Stimulated activated memory B cell treated with anti-CD40 and anti-IgM and Interleukin-4, amounts not matched to agents 10 μg/mL and 1 μg/mL and 100 μg/mL, for 72 hours (primary cell): ENCODE results near the gene FGGY.
A peak's percentile ranks its signal among the peaks of the same experiment; 100 is the strongest.

Source experiments
- ATAC-seq: fragments of 150-1000 bp; cut with Tn5 transposase; 2 replicates; pipeline ENCODE4 v1.10.0; 2021
- H3K27ac Mint-ChIP-seq: one replicate; pipeline ENCODE4 v1.8.0; 2022; ENCODE audit warnings: mild to moderate bottlenecking, mixed read lengths
- H3K27me3 Mint-ChIP-seq: one replicate; pipeline ENCODE4 v1.8.0; 2022; ENCODE audit warnings: mixed read lengths
- H3K36me3 Mint-ChIP-seq: one replicate; pipeline ENCODE4 v1.8.0; 2022; ENCODE audit warnings: mixed read lengths
- H3K4me1 Mint-ChIP-seq: one replicate; pipeline ENCODE4 v1.8.0; 2022; ENCODE audit warnings: mixed read lengths
- H3K4me3 Mint-ChIP-seq: one replicate; pipeline ENCODE4 v1.8.0; 2022; ENCODE audit warnings: mild to moderate bottlenecking, moderate library complexity, mixed read lengths
- H3K9me3 Mint-ChIP-seq: one replicate; pipeline ENCODE4 v1.8.0; 2022; ENCODE audit warnings: mixed read lengths

The FGGY gene

DNA sequence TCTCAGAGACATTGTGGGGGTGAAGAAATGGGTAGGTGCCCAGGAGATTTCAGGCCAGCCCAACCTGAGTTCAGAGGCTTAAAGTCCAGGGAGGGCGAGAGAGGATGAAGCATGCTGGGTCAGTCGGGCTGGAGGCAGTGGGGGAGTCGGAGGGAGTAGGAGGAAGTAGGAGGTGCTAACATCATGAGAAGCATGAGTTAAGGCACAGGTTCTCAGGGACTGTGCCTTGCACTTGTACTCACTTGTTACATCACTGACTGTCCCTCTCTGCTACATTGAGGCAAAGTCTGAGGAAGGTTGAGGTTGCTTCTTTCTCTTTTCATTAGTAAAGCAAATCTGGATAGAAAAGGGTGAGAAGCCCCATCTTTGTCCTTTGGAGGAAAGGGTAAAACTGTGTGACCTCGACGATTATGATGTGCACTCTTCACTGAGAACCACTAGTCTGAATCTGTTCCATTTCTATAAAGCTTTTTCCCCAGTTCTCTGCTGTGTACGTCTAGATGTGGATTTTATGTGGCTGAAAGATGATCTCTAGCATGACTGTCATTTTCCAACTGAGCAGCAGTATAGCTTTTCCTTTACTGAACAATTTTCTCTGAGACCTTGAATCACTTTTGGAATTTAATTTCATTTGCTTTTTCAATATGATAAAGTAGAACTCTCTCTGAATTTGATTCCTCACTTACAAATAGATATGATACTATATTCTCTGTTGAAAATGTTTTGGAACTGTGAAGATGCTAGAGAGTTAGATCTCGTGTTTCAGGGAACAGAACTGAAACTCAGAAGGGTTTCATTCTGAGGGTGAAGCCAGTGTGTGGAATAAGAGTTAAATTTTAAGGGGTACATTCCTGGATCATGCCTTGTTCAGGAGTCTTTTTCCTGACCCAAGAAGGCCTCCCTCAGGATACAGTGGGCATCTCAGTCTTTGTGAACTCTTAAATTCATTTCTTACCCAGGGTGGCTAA is 94.6 kb downstream of the FGGY start:
- Mint-ChIP-seq H3K27me3 (no peaks in the 10 kb centered on the region), H3K27ac (peak overlapping the region; percentile 75), H3K9me3 (no peaks in the 10 kb centered on the region), H3K4me3 (no peak overlapping the region), H3K4me1 (peaks cover 23% of the 10 kb centered on the region), H3K36me3 (peaks cover 20% of the 10 kb centered on the region)
- peak; percentile 68 for ATAC-seq

DNA sequence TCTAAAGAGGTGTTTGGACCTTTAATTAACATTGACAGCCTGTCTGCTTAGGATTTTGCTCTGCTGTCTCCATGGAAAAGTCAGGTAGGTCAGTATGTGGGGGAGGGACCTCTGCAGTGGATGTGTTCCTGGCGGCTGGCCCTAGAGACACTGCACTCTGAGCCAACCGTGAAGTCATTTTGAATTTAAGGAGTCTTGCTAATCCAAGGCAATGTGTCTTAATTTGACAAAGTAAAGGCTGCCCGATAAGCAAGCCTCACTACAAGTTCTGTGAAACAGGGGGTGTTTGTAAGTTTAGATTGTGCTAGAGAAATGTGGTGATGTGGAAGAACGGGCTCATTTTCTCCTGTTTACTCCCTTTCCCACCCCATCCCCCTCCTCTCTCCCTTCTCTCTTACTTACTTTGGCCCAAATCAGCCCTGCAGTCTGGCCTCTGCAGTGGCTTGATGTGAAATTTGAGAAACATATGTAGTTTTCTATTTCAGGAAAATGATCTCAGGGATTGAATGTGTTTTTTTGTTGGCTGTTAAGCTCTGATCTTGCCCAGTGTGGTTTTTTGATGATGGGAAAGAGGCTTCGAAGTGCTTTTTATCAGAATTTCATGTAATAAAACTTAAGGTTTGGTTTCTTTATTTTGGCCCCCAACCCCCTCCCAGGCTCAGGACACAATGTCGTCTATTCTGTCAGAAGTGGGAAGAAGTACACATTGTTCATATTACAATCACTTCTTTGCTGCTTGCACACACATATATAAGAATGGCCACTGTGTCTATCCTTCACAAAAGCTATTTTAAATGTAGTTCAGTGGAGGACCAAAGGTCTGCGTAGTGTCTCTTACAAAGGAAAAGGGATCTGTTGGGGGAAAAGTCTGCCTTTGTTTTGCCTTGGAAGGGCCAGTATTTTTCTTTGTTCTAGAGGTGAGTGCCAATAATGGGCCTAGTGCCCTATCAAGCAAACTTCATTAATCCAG is 96.6 kb downstream of the FGGY start:
- Mint-ChIP-seq H3K9me3 (no peaks in the 10 kb centered on the region), H3K4me1 (peaks cover 25% of the 10 kb centered on the region), H3K36me3 (peaks cover 9% of the 10 kb centered on the region), H3K4me3 (no peak overlapping the region), H3K27me3 (no peaks in the 10 kb centered on the region), H3K27ac (peak overlapping the region; percentile 75)
- ATAC-seq = no peak

DNA sequence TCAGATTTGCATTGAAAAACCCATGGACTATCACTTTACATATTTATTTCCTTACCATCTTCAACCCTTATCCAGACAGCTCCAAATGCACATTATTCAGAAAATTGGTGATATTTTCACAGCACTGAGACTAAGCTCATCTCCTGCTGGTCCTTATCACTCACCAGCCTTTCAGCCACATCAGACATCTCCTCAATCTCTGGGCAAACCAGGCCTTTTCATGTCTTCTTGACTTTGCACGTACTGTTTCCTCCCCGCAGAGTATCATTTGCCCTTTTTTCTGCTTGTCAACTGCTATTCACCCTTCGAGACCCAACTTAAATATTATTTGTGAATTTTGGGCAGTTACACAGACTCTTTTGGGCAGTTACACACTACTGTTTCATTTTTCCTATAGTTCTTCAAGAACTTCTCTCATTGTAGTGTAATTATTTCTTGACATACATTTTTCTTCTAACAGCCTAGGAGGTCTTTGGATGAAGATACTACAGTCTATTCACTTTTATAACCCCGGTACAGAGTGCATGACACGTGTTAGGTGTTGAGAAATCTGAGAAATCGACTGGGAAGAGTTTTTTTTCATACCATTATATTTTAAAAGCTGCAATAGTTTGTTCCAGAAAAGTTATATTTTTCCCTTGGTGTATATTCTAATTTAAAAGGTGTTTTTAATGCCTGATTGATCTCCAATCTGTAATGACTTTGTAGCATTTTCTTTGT is 98.0 kb downstream of the FGGY start:
- H3K27ac Mint-ChIP-seq = no peak overlapping the region
- H3K4me1 Mint-ChIP-seq = peaks cover 25% of the 10 kb centered on the region
- ATAC-seq = no peak
- H3K9me3 Mint-ChIP-seq = no peaks in the 10 kb centered on the region
- peaks cover 9% of the 10 kb centered on the region for H3K36me3 Mint-ChIP-seq
- no peak overlapping the region for H3K4me3 Mint-ChIP-seq
- no peaks in the 10 kb centered on the region for H3K27me3 Mint-ChIP-seq

DNA sequence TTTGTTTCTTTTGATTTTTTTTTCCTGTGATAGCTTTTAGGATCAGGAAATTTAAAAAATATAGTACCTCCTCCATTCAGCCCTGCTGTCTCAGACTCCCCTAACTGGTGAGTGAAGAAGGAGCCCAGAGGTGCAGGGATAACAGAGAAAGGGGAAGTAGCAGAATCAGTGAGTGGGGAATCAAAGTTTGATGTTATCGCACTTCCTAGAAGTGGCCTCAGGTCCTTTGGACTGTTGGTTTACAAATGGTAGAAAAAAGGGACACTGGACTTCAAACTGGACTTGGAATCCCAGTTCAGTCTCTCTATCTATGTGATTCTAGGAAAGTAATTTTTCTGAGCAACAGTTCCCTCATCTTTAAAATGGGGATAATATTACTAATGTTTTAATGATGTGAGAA is 99.5 kb downstream of the FGGY start:
- Mint-ChIP-seq H3K4me3 (no peak overlapping the region), H3K36me3 (peaks cover 5% of the 10 kb centered on the region), H3K9me3 (no peaks in the 10 kb centered on the region), H3K27ac (no peak overlapping the region), H3K27me3 (no peaks in the 10 kb centered on the region), H3K4me1 (peaks cover 12% of the 10 kb centered on the region)
- ATAC-seq = no peak

DNA sequence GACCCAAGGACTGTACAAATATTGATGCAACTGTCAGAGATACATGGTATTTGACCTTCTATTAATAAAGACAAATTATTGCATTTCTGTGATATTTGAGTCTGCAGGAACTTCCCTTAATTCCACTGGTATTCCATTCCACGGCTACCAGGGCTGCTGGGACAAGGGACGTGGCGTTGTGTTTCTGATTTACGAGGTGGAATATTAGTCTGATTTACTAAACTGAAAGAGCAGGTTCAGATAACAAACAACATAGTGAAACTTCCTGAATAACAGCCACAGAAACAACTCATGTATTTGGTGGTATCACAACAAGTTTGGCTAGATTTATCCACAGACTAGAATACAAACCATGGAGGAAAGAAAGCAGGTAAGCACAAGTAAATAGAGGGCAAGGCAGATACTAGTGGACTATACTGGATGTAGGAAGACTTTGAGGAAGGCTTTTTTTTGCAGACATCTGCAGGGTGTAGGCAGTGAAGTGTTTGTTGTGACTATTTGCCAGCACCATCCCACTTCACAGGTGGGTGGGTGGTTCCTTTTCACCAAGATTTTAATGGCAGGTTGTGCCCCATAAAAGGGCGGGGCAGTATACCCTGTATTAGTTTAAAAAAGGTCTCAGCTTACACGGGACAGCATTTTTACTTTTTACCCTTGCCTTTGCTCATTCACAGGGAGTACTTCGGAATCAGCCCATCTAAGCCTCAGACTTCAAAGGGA is 100.4 kb downstream of the FGGY start:
- ATAC-seq = no peak
- H3K4me1 Mint-ChIP-seq = peaks cover 4% of the 10 kb centered on the region
- peaks cover 5% of the 10 kb centered on the region for H3K36me3 Mint-ChIP-seq
- H3K27me3 Mint-ChIP-seq = no peaks in the 10 kb centered on the region
- H3K27ac Mint-ChIP-seq = no peak overlapping the region
- H3K4me3 Mint-ChIP-seq = no peak overlapping the region
- H3K9me3 Mint-ChIP-seq = no peaks in the 10 kb centered on the region

DNA sequence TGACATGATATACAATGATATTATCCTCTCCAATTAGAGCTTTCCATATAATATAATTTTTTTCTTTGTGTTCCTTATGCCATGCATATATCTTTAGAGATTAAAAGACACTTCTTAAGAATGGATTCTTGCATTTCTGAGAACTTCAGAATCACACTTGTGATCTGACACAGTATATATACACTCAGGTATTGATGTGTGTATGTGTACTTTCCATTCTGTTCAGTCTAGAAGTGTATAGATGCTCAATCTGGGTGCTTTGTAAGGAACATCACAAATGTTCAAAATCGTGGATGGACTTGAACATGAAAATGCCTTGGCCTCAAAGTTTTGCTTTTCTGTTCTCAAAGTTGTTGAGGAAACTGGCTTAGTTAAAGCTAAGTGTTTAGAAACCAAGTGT is 102.7 kb downstream of the FGGY start:
- Mint-ChIP-seq H3K36me3 (no peaks in the 10 kb centered on the region), H3K4me1 (peaks cover 9% of the 10 kb centered on the region), H3K27ac (no peak overlapping the region), H3K27me3 (no peaks in the 10 kb centered on the region), H3K4me3 (no peak overlapping the region), H3K9me3 (no peaks in the 10 kb centered on the region)
- ATAC-seq = no peak

DNA sequence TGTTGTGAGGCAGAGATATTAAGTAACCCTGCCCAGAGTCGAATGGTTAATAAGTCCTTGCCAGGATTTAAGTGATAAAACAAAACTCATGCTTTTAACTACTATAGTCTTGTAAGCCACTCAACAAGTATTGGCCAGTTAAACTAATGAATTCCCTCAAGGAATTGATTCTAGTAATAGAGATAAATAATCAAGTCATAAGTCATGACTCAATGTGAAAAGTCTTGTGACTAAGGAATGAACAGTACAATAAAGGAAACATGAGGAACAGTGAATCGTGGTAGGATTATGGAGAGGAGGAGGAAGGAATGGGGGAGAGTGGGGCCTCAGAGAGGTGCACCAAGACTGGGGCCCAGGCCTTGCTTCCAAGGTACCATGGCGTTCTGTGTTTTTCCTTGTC is 104.7 kb downstream of the FGGY start:
- no peaks in the 10 kb centered on the region for H3K9me3 Mint-ChIP-seq
- H3K36me3 Mint-ChIP-seq = no peaks in the 10 kb centered on the region
- no peak for ATAC-seq
- no peak overlapping the region for H3K27ac Mint-ChIP-seq
- no peak overlapping the region for H3K4me3 Mint-ChIP-seq
- no peaks in the 10 kb centered on the region for H3K27me3 Mint-ChIP-seq
- H3K4me1 Mint-ChIP-seq = peaks cover 5% of the 10 kb centered on the region

DNA sequence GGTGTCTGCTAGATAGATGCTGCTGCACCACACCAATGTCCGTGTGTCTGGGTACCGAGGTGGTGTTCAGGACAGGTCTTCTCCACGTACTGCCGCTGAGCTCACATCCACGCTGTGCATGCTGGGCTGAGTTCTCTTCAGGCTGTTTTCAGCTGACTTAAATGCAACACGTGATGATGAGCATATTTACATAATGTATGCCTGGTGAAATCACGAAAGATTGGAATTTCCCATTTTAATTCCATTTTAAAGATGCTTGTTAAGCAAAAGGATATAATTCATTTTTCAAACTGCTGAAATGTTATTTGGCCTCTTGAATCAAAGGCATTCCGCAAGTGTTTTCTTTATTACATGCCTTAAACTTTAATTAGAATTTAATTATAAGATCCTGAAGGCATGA is 107.9 kb downstream of the FGGY start:
- Mint-ChIP-seq H3K4me3 (no peak overlapping the region), H3K27me3 (no peaks in the 10 kb centered on the region), H3K9me3 (no peaks in the 10 kb centered on the region), H3K27ac (no peak overlapping the region), H3K36me3 (no peaks in the 10 kb centered on the region), H3K4me1 (peaks cover 8% of the 10 kb centered on the region)
- no peak for ATAC-seq

DNA sequence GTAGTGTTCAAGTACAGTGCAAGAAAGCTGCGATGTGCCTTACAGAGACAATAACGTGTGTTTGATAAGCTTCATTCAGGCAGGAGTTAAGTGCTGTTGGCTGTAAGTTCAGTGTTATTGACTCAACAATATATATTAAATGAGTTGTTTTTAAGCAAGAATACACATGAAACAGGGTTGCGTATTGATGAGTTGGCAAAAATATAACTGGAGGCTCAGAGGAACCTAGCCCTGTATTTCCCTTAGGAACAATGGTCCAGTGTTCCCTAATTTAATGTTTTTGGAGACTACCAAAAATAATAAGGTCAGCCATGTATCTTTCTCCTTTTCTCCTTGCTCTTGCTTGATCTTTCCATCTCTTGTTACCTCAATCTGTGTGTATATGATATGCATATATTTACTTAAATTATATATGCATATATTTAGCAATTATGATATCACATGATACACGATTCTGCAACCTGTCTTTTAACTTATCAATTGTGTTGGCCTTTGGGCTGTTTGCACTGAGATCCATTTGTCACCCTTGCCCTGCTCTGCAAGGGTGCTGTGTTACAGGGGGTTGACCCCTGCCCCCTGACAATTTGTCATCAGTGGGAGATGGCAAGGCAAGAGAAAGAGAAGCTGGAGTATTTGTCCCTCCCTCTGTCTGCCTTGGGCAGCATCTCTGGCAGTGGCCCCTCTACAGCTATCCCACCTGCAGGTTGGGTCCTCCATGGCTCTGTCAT is 109.7 kb downstream of the FGGY start:
- Mint-ChIP-seq H3K36me3 (no peaks in the 10 kb centered on the region), H3K9me3 (no peaks in the 10 kb centered on the region), H3K27me3 (no peaks in the 10 kb centered on the region), H3K4me1 (peaks cover 8% of the 10 kb centered on the region), H3K27ac (no peak overlapping the region), H3K4me3 (no peak overlapping the region)
- no peak for ATAC-seq

DNA sequence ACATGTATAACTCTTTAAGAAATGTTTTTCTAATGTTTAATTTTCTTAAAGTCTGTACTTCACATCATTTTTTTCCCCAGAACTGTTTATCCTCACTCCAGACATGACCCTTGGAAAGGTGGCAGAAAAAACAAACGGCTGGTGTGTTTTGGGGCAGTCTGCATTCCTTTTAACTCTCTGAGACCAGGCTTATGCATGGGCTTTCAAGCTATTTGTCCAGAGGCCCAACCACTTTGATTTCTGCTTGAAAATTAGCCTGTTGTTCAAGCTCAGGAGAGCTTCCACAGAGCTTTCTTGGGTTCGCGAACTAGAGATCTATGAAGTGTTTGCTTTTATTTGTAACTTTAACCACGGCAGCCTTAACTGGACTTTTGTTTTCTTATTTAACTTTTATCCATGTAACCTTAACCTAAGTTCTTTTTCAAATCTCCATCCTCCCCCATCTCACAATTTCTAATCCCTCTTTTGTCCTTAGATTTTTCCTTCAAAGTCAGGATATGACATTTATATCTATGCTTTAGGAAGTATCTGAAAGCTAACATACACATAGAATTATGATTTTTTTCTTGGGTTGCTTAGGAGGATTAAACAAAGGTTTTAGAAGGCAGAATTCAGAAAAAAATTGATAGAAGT is 111.8 kb downstream of the FGGY start:
- ATAC-seq = no peak
- Mint-ChIP-seq H3K9me3 (no peaks in the 10 kb centered on the region), H3K4me1 (peaks cover 4% of the 10 kb centered on the region), H3K36me3 (no peaks in the 10 kb centered on the region), H3K27ac (no peak overlapping the region), H3K4me3 (no peak overlapping the region), H3K27me3 (no peaks in the 10 kb centered on the region)

DNA sequence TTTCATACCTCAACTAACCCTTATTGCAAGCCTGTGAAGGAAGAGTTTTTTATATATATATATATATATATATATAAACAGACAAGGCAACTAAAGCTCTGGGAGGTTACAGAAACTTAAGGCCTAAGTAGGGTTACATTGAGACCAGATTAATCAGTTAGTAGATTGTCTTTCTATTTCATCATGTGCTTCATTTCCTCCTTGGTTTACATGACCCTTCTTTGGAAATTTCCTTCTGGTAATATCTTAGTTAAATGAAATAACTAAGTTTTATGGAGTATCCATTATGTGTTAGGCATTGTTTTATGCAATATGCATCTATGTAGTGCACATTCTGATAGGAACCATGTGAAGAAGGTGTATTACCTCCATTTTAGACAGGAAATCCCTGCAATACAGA is 112.7 kb downstream of the FGGY start:
- Mint-ChIP-seq H3K9me3 (no peaks in the 10 kb centered on the region), H3K4me1 (peaks cover 4% of the 10 kb centered on the region), H3K36me3 (no peaks in the 10 kb centered on the region), H3K27ac (no peak overlapping the region), H3K27me3 (no peaks in the 10 kb centered on the region), H3K4me3 (no peak overlapping the region)
- no peak for ATAC-seq

DNA sequence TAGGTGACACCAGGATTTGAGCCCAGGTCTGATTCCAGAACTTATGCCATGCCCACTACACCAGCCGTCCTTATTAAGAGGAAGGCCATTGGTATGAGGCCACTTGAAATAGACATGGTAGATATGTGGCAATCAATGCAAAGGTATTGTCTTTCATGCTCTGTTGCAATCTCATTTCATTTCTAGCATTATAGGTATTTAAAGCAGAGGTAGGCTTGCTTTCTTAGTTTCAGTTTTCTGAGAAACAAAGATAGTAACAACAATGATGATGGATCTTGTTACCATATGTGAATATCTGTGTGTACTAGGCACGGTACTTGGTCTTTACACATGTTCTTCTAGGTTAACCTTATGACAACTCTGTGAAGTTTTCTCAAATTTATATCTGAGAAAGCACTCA is 113.1 kb downstream of the FGGY start:
- Mint-ChIP-seq H3K4me1 (peaks cover 4% of the 10 kb centered on the region), H3K4me3 (no peak overlapping the region), H3K36me3 (no peaks in the 10 kb centered on the region), H3K27ac (no peak overlapping the region), H3K27me3 (no peaks in the 10 kb centered on the region), H3K9me3 (no peaks in the 10 kb centered on the region)
- ATAC-seq = no peak

DNA sequence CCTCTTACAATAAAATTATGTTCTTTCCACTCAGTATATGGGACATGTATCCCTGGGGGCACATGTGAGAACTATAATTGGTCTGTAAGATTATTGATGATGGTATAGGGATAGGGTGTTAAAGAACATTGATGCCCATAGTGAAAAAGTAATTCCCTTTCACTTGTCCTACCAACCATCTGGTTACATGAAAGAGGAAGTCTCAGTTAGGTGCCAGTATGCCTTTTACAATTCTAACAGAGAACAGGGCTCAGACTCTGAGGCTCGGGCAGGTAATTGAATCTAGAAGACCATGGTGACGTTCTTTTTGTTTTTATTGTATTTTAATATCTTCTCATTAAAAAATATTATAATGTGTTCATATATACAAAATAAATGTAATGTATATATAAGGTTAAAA is 113.6 kb downstream of the FGGY start:
- Mint-ChIP-seq H3K4me3 (no peak overlapping the region), H3K36me3 (no peaks in the 10 kb centered on the region), H3K9me3 (no peaks in the 10 kb centered on the region), H3K27ac (no peak overlapping the region), H3K27me3 (no peaks in the 10 kb centered on the region), H3K4me1 (peaks cover 4% of the 10 kb centered on the region)
- no peak for ATAC-seq

DNA sequence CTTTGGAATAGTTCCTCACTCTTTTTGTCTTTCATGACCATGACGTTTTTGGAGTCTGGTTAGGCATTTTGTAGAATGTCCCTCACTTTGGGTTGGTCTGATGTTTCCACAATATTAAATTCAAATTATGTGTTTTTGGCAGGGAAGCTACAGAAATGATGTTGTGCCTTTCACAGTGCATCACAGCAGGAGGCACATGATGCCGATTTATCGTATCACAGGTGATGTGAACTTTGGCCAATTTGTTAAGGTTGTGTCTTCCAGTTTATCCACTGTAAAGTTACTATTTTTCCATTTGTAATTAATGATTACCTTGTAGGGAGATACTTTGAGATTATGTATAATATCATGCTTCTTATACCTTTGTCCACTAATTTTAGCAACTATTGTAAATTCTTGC is 114.3 kb downstream of the FGGY start:
- Mint-ChIP-seq H3K36me3 (no peaks in the 10 kb centered on the region), H3K4me3 (no peak overlapping the region), H3K27ac (no peak overlapping the region), H3K4me1 (peaks cover 4% of the 10 kb centered on the region), H3K9me3 (no peaks in the 10 kb centered on the region), H3K27me3 (no peaks in the 10 kb centered on the region)
- ATAC-seq = no peak
